SK-N-SH (cell line): ENCODE measurements around the gene RNF166. TPM values are rescaled to one million over a fixed set of nuclear protein-coding genes. Genes with fewer than 3 reads are reported as not detected.
"Not testable (repeated sequence)": the region's sequence is repeated elsewhere in the genome, so short reads cannot be mapped to it uniquely, and the experiment has no call there.

ENCODE experiments used
- CTCF ChIA-PET: fragments of 300-600, 350-600 bp; formaldehyde crosslinking; extraction: SDS; loops from one replicate; lab custom pipeline; 2021; lab: Yijun Ruan, JAX
- POLR2A ChIA-PET: fragments of 350-600 bp; sonication (Branson Sonifier 250); formaldehyde crosslinking; extraction: SDS; loops from one replicate; lab custom pipeline; 2020; ENCODE audit warnings: antibody characterized with exemption, inconsistent platforms; lab: Yijun Ruan, JAX
- DNase-seq: peaks from one replicate; pipeline ENCODE4 v3.0.0; 2012
- H2AFZ ChIP-seq: fragments of 200-600 bp; sonication (generic); 2 replicates; pipeline ENCODE4 v1.8.1; 2016; ENCODE audit warnings: antibody characterized with exemption, mild to moderate bottlenecking, low read depth
- H3F3A ChIP-seq: fragments of 200-600 bp; sonication (generic); replicated peaks from 2 replicates; pipeline ENCODE3; 2016; ENCODE audit warnings: antibody characterized with exemption, mild to moderate bottlenecking; ENCODE audit not compliant: insufficient read depth
- H3K27ac ChIP-seq, 2 experiments: fragments of 200-500 bp in 1 of 2; fragments of 200-600 bp in 1 of 2; sonication (Bioruptor generic) in 1 of 2; sonication (generic), shearing (Covaris generic) in 1 of 2; 2 replicates each; pipeline versions ENCODE4 v1.5.1 to v1.6.1; 2014 to 2016; ENCODE audit warnings: low read depth in 2 of 2, inconsistent platforms in 1 of 2, low read length in 1 of 2, mild to moderate bottlenecking in 1 of 2, mixed read lengths in 1 of 2
- H3K27me3 ChIP-seq: fragments of 200-600 bp; sonication (generic), shearing (Covaris generic); 2 replicates; pipeline ENCODE4 v1.6.1; 2016; ENCODE audit warnings: mixed run types; ENCODE audit not compliant: insufficient read depth
- H3K36me3 ChIP-seq, 2 experiments: fragments of 200-500 bp in 1 of 2; fragments of 200-600 bp in 1 of 2; sonication (Bioruptor generic) in 1 of 2; sonication (generic) in 1 of 2; replicated peaks in 1 of 2; 2 replicates each; pipeline versions ENCODE3 to v1.5.1; 2014 to 2016; ENCODE audit warnings: low read length in 1 of 2, mild to moderate bottlenecking in 1 of 2; ENCODE audit not compliant: insufficient read depth in 2 of 2, control insufficient read depth in 1 of 2
- H3K4me1 ChIP-seq, 2 experiments: fragments of 200-500 bp in 1 of 2; fragments of 200-600 bp in 1 of 2; sonication (Bioruptor generic) in 1 of 2; sonication (generic), shearing (Covaris generic) in 1 of 2; 2 replicates each; pipeline versions ENCODE4 v1.5.1 to v1.6.1; 2014 to 2016; ENCODE audit warnings: low read depth in 1 of 2, low read length in 1 of 2, mixed run types in 1 of 2; ENCODE audit not compliant: insufficient read depth in 2 of 2, control insufficient read depth in 1 of 2
- H3K4me2 ChIP-seq: fragments of 200-600 bp; sonication (generic), shearing (Covaris generic); 2 replicates; pipeline ENCODE4 v1.6.1; 2017; ENCODE audit warnings: mixed run types
- H3K4me3 ChIP-seq, 2 experiments: fragments of 200-500 bp in 1 of 2; fragments of 200-600 bp in 1 of 2; sonication (Bioruptor generic) in 1 of 2; sonication (generic), shearing (Covaris generic) in 1 of 2; 2 replicates each; pipeline versions ENCODE4 v1.5.1 to v1.8.1; 2014 to 2016; ENCODE audit warnings: low read depth in 2 of 2, inconsistent platforms in 1 of 2, low read length in 1 of 2, mild to moderate bottlenecking in 1 of 2, mixed read lengths in 1 of 2, moderate library complexity in 1 of 2
- H3K79me2 ChIP-seq: fragments of 200-600 bp; sonication (generic); 2 replicates; pipeline ENCODE4 v1.8.1; 2017; ENCODE audit warnings: mild to moderate bottlenecking; ENCODE audit not compliant: insufficient read depth
- H3K9ac ChIP-seq: fragments of 200-600 bp; sonication (generic); 2 replicates; pipeline ENCODE4 v1.6.1; 2017; ENCODE audit warnings: mixed run types
- H3K9me2 ChIP-seq: fragments of 200-600 bp; sonication (generic); 2 replicates; pipeline ENCODE4 v1.6.1; 2017; ENCODE audit warnings: mixed run types
- H3K9me3 ChIP-seq: fragments of 200-600 bp; sonication (generic); 2 replicates; pipeline ENCODE4 v1.6.1; 2017; ENCODE audit warnings: mixed run types, mild to moderate bottlenecking, moderate library complexity
- H4K20me1 ChIP-seq: fragments of 200-600 bp; sonication (generic); 2 replicates; pipeline ENCODE4 v1.6.1; 2017; ENCODE audit warnings: mild to moderate bottlenecking, mixed run types; ENCODE audit not compliant: insufficient read depth
- GATA2 ChIP-seq: sonication (generic); formaldehyde crosslinking; IDR thresholded peaks from 2 replicates; pipeline ENCODE4 v1.5.0; 2020; ENCODE audit warnings: mild to moderate bottlenecking, missing genetic modification reagents
- JUND ChIP-seq: IDR thresholded peaks from 2 replicates; pipeline ENCODE4 v1.4.0; 2012
- MXI1 ChIP-seq: IDR thresholded peaks from 2 replicates; pipeline ENCODE4 v1.6.1; 2012; ENCODE audit warnings: mild to moderate bottlenecking, low read depth, low read length, improper control_type of control experiment
- NFIC ChIP-seq: IDR thresholded peaks from 2 replicates; pipeline ENCODE4 v1.4.0; 2012; ENCODE audit warnings: borderline replicate concordance
- NRF1 ChIP-seq: IDR thresholded peaks from 2 replicates; pipeline ENCODE4 v1.6.1; 2012; ENCODE audit warnings: low read depth, mild to moderate bottlenecking, low read length
- RCOR1 ChIP-seq: fragments of 150-350 bp; IDR thresholded peaks from 2 replicates; pipeline ENCODE4 v1.6.1; 2017; ENCODE audit warnings: antibody characterized with exemption, low read length
- YY1 ChIP-seq: IDR thresholded peaks from 2 replicates; pipeline ENCODE4 v1.4.0; 2012; ENCODE audit warnings: low read depth, mild to moderate bottlenecking
- WGBS: methylation state at CpG from one replicate; pipeline ENCODE4 v1.1.6; 2017; ENCODE audit warnings: low lambda C conversion rate; 5-methylcytosine and 5-hydroxymethylcytosine counted together
- polyA plus RNA-seq, 3 experiments: library from polyadenylated mRNA; depleted of rRNA; stranded (reverse); fragments of >200 nt; gene quantifications; 2 replicates each; pipeline ENCODE4 v1.2.3, GENCODE V29; 2012
- TF ChIP-seq, protein P1 (sequence below): IDR thresholded peaks from 2 replicates; pipeline ENCODE4 v1.4.0; 2012; ENCODE audit warnings: low read depth, borderline replicate concordance
- TF ChIP-seq, protein P2 (sequence below): fragments of 150-350 bp; IDR thresholded peaks from 2 replicates; pipeline ENCODE4 v1.6.1; 2017; ENCODE audit warnings: antibody characterized with exemption, low read length, low read depth, borderline replicate concordance
- TF ChIP-seq, protein P3 (sequence below): fragments of 150-350 bp; IDR thresholded peaks from 2 replicates; pipeline ENCODE4 v1.6.1; 2016; ENCODE audit warnings: mild to moderate bottlenecking, low read depth, low read length

Gene RNF166
- polyA plus RNA-seq, 1 of the 3 experiments (the other 2 are of a cell fraction) = 17.2 TPM

DNA sequence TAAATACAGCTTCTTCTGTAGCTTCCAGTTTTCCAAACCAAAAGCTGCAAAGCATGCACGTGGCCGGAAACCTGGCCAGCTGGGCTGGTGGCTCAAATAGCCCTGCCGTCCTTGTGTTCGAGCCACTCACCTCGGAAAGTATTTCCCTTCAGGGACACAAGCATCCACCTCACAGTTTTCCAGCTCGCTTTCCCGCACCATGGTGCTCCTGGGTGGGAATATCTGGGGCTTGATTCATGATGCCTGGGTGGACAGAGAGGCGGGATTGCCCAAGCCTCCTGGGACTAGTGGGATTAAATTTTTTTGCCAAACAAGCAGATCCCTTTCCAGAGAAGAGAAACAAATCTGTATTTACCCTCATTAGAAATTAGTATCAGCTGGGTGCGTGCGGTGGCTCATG, 36.2 kb downstream of the RNF166 start:
- DNase-seq = no peak
- TF ChIP-seq NRF1 = no peak
- no peak for TF ChIP-seq RCOR1
- TF ChIP-seq, protein P1, sequence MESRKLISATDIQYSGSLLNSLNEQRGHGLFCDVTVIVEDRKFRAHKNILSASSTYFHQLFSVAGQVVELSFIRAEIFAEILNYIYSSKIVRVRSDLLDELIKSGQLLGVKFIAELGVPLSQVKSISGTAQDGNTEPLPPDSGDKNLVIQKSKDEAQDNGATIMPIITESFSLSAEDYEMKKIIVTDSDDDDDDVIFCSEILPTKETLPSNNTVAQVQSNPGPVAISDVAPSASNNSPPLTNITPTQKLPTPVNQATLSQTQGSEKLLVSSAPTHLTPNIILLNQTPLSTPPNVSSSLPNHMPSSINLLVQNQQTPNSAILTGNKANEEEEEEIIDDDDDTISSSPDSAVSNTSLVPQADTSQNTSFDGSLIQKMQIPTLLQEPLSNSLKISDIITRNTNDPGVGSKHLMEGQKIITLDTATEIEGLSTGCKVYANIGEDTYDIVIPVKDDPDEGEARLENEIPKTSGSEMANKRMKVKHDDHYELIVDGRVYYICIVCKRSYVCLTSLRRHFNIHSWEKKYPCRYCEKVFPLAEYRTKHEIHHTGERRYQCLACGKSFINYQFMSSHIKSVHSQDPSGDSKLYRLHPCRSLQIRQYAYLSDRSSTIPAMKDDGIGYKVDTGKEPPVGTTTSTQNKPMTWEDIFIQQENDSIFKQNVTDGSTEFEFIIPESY = no peak
- no peak for TF ChIP-seq YY1
- TF ChIP-seq, protein P2, sequence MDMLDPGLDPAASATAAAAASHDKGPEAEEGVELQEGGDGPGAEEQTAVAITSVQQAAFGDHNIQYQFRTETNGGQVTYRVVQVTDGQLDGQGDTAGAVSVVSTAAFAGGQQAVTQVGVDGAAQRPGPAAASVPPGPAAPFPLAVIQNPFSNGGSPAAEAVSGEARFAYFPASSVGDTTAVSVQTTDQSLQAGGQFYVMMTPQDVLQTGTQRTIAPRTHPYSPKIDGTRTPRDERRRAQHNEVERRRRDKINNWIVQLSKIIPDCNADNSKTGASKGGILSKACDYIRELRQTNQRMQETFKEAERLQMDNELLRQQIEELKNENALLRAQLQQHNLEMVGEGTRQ = no peak
- TF ChIP-seq GATA2 = no peak
- no peak for TF ChIP-seq NFIC
- no peak for TF ChIP-seq MXI1
- TF ChIP-seq JUND = no peak
- TF ChIP-seq, protein P3, sequence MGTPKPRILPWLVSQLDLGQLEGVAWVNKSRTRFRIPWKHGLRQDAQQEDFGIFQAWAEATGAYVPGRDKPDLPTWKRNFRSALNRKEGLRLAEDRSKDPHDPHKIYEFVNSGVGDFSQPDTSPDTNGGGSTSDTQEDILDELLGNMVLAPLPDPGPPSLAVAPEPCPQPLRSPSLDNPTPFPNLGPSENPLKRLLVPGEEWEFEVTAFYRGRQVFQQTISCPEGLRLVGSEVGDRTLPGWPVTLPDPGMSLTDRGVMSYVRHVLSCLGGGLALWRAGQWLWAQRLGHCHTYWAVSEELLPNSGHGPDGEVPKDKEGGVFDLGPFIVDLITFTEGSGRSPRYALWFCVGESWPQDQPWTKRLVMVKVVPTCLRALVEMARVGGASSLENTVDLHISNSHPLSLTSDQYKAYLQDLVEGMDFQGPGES = no peak
- TF ChIP-seq, all 33 proteins: peak for 0
- peaks cover 0 to 3% of the 10 kb centered on the region in 2 experiments for H3K36me3 ChIP-seq
- H4K20me1 ChIP-seq = no peaks in the 10 kb centered on the region
- no peaks in the 10 kb centered on the region for H3K27me3 ChIP-seq
- no peaks in the 10 kb centered on the region for H3F3A ChIP-seq
- ChIA-PET POLR2A (no interaction called here), CTCF (interaction anchor here (1.4 to 1.8 kb wide), 2 partner anchors 15 to 108 kb away, joined by 3 to 4 read pairs; no protein-coding TSS in a partner anchor)
- H3K27ac ChIP-seq = no peak overlapping the region
- no peaks in the 10 kb centered on the region for H3K9me3 ChIP-seq
- H3K79me2 ChIP-seq = no peaks in the 10 kb centered on the region
- WGBS = 90% methylated on average over 10 of the region's 10 CpGs
- H3K4me2 ChIP-seq = no peak overlapping the region
- H3K9me2 ChIP-seq = no peaks in the 10 kb centered on the region
- no peaks in the 10 kb centered on the region; a peak in 1 of 4 replicates for H3K4me1 ChIP-seq
- H3K9ac ChIP-seq = no peak overlapping the region
- no peak overlapping the region for H3K4me3 ChIP-seq
- no peak overlapping the region for H2AFZ ChIP-seq

DNA sequence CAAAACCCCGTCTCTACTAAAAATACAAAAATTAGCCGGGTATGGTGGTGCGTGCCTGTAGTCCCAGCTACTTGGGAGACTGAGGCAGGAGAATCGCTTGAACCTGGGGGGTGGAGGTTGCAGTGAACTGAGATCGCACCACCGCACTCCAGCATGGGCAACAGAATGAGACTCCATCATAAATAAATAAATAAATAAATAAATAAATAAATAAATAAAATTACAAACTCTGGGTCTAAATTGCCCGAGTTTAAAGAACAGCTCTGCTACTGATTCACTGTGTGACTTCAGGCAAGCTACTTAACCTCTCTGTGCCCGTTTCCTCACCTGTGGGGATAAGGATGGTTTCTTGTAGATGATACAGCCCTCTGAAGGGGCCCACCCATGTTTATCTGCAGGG, 36.7 kb downstream of the RNF166 start:
- POLR2A ChIA-PET, H3K4me1 ChIP-seq, DNase-seq, H3K9me2 ChIP-seq, H2AFZ ChIP-seq, H3K4me2 ChIP-seq, H4K20me1 ChIP-seq, H3K4me3 ChIP-seq, H3K9ac ChIP-seq, H3K27ac ChIP-seq, H3K9me3 ChIP-seq, H3K36me3 ChIP-seq, H3F3A ChIP-seq, H3K79me2 ChIP-seq, H3K27me3 ChIP-seq: not testable (repeated sequence)
- 88% methylated on average over 8 of the region's 8 CpGs for WGBS
- CTCF ChIA-PET = interaction anchor here (1.4 to 1.8 kb wide), 2 partner anchors 16 to 108 kb away, joined by 3 to 4 read pairs; no protein-coding TSS in a partner anchor
